ENCODE results near the gene XRN2.

The XRN2 gene

DNA sequence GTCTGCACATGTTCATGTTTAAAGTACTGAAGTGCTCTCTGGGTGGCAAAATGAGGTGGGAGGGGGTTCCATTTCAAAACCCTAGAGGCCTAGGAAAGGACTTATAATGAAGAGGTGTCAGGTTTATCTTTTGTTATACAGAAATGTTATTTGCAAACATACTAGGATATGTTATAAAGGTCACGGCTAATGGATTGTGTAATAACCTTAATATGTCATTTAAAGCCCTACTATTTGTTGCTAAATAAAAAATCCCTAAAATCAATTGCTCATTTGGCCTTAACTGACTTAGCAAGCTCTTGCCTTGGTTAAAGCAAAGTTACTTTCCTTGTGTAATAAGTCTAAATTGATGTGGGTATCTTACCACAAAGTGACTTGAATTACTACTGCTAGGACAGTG lies 85.4 kb downstream of the XRN2 start:
- no peak for DNase-seq (ENCODE audit: extremely low read depth, low read depth)
- TF ChIP-seq, protein P1, sequence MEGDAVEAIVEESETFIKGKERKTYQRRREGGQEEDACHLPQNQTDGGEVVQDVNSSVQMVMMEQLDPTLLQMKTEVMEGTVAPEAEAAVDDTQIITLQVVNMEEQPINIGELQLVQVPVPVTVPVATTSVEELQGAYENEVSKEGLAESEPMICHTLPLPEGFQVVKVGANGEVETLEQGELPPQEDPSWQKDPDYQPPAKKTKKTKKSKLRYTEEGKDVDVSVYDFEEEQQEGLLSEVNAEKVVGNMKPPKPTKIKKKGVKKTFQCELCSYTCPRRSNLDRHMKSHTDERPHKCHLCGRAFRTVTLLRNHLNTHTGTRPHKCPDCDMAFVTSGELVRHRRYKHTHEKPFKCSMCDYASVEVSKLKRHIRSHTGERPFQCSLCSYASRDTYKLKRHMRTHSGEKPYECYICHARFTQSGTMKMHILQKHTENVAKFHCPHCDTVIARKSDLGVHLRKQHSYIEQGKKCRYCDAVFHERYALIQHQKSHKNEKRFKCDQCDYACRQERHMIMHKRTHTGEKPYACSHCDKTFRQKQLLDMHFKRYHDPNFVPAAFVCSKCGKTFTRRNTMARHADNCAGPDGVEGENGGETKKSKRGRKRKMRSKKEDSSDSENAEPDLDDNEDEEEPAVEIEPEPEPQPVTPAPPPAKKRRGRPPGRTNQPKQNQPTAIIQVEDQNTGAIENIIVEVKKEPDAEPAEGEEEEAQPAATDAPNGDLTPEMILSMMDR (IDR thresholded peaks at IDR 0.05; ENCODE audit: low read depth, low read length, missing control alignments), result no peak
- H3K4me3 ChIP-seq (replicated peaks; ENCODE audit: low read depth, low read length), result no peak overlapping the region

DNA sequence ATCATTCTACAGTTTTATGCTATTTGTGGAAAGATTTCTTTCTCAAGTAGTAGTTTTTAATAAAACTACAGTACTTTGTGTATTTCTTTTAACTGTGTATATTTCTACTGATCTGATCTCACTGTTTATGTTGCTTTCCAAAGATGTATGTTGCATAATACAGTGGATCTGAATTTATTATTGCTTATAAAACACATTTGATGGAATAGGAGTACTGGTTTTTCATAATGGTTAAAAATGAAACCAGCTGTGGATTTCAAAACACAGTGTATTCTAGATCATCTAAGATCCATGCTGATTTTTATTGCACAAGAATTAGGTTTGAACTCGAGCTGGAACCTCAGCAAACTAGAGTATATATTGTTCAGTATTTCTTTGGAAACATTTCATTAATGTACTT lies 86.2 kb downstream of the XRN2 start:
- TF ChIP-seq, protein P1 (IDR thresholded peaks at IDR 0.05; ENCODE audit: low read depth, low read length, missing control alignments), result no peak
- DNase-seq (ENCODE audit: extremely low read depth, low read depth), result no peak
- no peak overlapping the region for H3K4me3 ChIP-seq (replicated peaks; ENCODE audit: low read depth, low read length)

DNA sequence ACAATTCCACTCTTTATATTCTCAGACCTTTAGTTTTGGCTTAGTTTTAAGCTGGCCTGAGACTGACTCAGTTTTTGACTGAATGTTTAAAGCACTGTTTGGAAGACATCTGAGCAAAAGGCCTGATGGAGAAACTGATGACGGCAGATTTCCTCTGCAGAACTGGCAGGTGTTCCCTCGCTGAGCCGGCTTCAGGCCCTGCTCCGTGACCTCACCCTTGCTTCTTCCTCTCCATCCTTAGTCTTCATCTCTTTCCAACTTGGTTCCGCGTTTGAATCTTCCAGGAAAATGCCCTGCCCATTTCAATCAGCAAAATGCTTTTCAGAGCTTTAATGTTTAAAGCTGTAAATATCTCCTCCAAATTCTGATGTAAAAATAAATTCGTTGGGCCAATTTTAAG lies 87.6 kb downstream of the XRN2 start:
- no peak overlapping the region for H3K4me3 ChIP-seq (replicated peaks; ENCODE audit: low read depth, low read length)
- no peak for DNase-seq (ENCODE audit: extremely low read depth, low read depth)
- TF ChIP-seq, protein P1 (IDR thresholded peaks at IDR 0.05; ENCODE audit: low read depth, low read length, missing control alignments), result no peak

DNA sequence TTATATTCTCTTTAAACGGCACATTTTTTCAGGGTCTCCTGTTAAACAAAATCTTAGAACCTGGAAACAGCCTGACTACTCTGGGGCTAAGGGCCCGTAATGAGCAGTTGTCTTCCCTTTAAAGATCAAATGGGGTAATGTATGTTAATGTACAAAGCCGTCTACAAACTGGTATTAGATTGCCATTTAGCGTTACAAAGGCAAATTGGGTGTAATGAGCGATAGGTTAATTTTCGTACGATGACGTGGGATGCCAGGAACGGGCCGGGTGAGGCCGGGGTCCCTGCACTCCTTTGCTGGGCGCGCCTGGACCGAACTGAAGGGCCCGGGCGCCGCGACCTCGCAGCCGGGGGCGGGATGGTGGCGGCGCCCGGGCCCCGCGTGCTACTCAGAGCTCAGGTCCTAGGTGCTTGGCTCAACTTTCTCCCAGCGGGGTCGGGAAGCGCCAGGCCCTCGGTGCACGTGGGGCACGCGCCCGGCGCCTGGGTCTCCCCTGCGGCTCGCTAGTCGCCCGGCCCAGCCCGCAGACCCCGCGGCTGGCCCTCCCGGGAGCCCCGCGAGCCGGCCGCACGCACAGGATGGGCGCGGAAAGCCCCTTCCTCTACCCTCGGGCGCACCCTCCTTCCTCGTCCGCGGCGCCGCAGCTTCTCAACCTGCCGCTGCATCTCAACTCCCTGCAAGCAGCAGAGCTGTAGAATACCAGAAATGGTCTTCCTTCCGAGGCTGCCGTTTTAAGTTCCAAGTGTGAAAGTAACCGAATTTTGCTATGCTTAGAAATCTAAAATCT lies 88.2 kb downstream of the XRN2 start:
- DNase-seq (ENCODE audit: extremely low read depth, low read depth), result no peak
- TF ChIP-seq, protein P1 (IDR thresholded peaks at IDR 0.05; ENCODE audit: low read depth, low read length, missing control alignments), result no peak
- no peak overlapping the region for H3K4me3 ChIP-seq (replicated peaks; ENCODE audit: low read depth, low read length)

DNA sequence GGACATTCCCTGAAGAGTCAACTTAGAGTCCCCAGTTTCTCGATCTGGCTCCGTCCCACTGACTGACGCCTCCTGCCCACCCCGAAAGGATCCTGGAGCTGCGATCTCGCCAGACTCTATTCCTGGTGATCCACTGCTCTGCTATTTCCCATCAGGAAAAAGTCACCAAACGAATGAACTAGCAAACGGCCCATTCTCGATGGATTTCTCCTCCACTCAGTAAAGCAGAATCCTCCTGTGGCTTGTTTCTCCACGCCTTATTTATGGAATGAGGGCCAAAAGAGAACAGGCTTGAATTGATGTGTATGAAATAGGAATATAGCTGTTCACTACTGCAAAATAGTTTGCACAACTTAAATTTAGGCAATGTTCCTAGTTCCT lies 88.8 kb downstream of the XRN2 start:
- H3K4me3 ChIP-seq (replicated peaks; ENCODE audit: low read depth, low read length), result no peak overlapping the region
- no peak for DNase-seq (ENCODE audit: extremely low read depth, low read depth)
- TF ChIP-seq, protein P1 (IDR thresholded peaks at IDR 0.05; ENCODE audit: low read depth, low read length, missing control alignments), result no peak

DNA sequence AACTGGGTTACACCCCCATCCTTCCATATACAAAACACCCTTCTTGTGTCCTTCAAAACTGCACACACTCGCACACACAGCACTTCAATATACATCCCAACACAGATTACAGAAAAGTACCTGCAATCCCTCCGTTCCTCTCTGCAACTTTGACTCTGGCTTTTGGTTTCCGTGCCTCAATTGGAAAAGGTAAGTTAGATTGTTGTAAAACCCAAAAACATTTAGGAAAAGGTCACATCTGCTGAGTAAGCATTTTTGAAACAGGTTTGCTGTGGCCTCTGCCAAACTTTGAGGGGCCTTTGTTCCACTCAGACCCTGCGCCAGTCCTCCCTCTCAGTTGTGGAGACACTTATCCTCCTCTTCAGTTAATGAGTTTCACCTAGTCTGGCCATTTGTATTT lies 90.0 kb downstream of the XRN2 start:
- DNase-seq (ENCODE audit: extremely low read depth, low read depth), result no peak
- H3K4me3 ChIP-seq (replicated peaks; ENCODE audit: low read depth, low read length), result no peak overlapping the region
- TF ChIP-seq, protein P1 (IDR thresholded peaks at IDR 0.05; ENCODE audit: low read depth, low read length, missing control alignments), result no peak

Data from HFF-Myc (cell line).